Amygdala (tissue), 56 donors: ENCODE measurements around the gene CACNA2D3.

Experiments
- DNase-seq, 56 donors: peaks; one replicate each; lab custom pipeline; 2025; lab: John Stamatoyannopoulos, UW

CACNA2D3 gene

DNA sequence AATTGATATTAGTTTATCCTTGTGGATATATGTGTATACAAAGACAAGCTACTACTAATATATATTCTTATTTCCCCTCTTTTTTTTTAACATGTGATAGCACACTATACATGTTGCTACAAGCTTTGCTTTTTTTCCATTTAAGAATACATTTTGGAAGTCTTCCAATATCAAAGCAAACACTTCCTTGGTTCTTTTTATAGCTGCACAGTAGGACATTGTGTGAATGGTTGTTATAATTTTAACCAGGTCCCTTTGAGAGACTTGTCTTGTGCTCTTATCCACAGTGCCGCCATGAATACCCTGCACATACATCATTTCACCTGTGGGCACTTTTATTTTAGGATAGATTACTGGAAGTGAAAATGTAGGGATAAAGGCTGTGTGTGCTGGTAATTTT lies 88.7 kb downstream of the CACNA2D3 start:
- no peak for DNase-seq

DNA sequence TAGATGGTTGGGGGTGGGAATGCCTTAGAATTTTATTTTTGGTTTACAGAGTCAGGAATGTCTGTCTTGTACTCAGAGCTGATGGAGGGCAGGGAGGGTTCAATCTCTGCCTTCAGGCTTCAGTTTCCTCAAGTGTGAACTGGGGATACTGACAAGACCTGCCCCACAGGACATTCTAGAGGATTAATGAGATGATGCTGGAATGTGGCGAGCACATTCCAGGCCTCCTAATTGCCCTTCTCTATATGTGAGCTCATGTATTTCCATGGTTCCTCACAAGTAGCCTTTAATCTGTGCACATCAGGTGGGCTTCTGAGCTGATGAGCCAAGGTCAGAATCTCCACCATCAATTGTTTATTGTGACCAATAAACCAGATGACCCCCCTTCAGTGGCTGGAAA lies 90.4 kb downstream of the CACNA2D3 start:
- DNase-seq, result no peak

DNA sequence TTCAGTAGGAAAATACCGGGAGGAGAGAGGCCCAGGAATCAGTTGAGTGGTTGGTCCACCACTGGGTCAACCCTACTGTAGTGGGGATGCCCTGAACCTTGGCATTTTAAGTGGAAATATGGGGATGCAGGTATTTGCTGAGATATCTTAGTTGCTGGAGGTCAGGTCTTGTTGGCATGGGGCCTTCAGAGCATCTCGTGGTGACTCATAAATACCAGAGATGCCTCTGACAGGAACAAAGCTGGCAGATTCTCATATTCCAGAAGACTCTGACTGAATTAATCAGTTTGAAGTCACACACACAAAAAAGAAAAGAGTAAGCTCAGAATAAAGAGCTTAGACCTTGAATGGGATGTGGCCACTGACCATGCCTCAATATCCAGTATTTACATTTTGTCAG lies 91.6 kb downstream of the CACNA2D3 start:
- no peak for DNase-seq

DNA sequence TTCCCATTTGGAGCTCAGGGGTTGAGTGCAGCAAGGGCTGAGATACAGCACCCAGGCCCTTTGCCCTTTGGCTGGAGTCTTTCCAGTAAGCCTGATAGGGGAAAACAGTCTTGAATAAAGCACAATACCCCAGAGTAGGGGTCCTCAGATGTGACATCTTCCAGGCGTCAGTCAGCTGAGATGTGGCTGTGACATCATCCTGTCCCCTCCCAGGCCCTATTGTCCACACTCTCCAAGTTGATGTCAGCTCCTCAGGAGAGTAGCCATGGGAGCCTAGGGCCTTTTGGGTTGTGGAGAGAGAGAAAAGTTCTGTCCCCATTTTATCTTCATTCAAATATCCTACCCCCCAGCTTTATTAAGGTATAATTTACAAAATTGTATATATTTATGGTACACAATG lies 92.5 kb downstream of the CACNA2D3 start:
- no peak for DNase-seq

DNA sequence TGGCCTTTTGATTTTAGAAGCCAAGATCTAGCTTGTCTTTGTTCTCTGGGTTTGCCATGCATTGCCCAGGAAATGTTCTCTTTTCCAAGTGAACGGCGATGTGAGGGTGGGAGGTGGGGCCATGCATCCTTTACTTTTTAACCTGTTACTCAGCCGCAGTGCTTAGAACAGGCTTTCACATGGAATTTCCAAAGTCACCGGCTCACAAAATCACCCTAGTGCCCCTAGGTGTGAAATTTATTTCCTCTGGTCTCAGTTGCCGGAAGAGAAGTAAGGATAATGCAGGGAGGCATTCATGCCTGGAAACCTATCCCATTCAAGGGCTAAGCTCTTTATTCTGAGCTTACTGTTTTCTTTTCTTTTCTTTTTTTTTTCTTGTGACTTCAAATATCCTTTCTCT lies 93.2 kb downstream of the CACNA2D3 start:
- DNase-seq, result no peak

DNA sequence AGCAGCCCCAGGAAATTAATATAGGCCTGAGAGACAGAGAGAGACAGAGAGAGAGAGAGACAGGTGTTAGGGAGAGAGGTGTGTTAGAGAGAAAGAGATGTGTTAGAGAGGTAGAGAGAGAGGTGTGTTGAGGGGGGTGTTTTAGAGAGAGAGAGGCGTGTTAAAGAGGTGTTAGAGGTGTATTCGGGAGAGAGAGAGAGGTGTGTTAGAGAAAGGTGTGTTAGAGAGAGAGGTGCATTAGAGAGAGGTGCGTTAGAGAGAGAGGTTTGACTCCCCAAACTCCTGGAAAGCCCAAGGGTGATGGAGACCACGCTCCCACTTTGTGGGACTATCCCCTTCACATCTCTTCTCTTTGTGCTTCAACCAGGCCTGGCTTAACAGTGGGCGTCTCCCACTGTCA lies 95.5 kb downstream of the CACNA2D3 start:
- no peak for DNase-seq

DNA sequence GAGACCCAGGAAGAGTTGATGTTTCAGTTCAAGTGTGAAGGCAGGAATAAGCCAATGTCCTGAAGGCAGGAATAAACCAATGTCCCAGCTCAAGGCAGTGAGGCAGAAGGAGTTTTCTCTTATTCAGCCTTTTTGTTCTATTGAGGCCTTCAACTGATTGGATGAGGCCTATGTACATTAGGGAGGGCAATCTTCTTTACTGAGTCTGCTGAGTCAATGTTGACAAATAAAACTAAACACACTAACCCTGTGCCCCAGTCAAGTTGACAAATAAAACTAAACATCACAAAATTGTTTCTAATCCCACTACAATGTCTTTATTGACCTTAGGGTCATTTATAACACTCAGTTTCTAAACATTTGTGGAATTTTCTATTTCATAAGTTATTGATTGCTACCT lies 100.0 kb downstream of the CACNA2D3 start:
- no peak for DNase-seq

DNA sequence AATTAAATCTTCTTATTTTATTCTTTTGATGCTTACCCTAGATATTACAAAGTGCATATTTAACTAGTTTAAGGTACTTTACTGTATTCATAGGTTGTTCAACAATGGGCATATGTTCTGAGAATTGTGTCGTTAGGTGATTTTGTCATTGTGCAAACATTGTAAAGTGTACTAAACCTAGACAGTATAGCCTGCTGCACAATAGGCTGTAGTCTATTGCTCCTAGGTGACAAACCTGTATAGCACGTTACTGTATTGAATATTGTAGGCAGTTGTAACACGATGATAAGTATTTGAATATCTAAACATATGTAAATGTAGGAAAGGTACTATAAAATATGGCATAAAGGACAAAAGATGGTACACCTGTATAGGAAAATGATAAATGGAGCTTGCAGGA lies 100.7 kb downstream of the CACNA2D3 start:
- DNase-seq, result no peak

DNA sequence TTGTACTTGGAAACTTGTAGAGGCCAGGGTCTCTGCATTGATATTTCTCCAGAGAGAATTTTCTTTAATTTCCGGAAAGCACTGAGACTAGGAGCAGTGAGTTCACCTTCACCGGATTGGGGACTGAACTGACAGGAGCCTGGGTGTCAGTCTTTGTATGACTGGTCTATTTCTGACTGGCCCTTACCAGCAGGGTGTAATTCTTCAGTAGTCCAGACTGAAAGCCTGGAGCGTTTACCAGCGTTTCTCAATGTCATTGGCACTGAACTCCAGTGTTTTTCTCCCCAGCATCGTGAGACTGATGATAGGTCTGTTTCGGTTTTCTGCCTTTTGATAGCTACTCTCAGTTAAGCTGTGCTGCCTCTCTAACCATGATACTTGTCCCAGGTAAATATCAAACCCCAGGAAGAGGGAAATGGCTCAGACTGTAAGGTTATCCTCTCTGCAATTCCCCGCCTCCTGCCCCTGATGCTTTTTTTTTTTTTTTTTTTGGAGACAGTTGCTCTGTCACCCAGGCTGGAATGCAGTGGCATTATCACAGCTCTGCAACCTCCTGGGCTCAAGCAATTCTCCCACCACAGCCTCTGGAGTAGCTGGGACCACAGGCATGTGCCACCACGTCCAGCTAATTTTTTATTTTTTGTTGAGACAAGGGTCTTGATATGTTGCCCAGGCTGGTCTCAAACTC lies 103.6 kb downstream of the CACNA2D3 start:
- DNase-seq, result no peak

DNA sequence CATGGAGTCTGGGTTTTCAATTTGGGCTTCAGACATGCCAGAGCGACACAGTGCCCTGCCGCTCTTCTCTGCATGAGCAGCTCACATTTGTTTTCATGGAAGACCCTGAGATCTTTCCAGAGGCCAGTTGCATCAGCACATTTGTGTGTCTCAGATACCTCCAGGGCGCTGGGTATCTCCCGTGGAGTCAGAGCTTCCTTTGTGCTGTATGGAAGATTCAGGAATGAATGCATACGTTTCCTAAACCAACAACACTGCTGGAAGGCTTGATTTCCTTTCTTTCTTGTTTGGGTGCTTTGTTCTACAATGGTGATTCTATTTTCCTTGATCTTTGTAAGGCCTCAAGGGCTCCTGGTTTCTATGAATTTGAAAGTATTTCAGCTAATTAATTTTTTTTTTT lies 106.5 kb downstream of the CACNA2D3 start:
- DNase-seq, result no peak

DNA sequence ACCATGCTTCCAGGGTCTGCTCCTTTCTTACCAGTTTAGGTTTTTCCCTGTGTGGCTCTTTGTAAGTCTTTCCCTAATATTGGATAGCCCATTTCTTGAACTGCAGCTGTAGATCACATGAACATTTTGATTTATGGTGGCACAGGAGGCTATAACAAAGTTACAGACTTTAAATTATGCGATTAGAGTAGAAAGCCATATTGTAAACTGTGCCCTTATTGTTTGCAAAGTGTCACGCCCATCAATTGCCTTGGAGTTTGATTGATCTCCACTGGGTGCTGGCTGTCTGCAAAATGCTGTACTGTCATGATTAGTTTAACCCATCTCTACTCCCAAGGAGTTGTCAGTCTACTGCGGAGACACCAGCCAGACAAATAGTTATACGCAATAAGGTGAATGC lies 110.3 kb downstream of the CACNA2D3 start:
- no peak for DNase-seq

DNA sequence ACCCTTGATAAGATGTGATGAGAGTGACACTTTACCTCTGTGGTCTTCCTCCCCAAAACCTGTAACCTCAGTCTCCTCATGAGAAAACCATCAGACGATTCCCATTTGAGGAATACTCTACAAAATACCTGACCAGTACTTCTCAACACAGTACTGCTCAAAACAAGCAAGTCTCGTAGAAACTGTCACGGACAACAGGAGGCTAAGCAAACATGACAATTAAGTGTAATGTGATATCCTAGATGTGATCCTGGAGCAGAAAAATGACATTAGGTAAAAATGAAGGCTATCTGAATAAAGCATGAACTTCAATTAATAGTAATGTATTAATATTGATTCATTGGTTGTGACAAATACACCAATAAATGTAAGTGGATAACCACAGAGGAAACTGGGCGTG lies 113.6 kb downstream of the CACNA2D3 start:
- no peak for DNase-seq

DNA sequence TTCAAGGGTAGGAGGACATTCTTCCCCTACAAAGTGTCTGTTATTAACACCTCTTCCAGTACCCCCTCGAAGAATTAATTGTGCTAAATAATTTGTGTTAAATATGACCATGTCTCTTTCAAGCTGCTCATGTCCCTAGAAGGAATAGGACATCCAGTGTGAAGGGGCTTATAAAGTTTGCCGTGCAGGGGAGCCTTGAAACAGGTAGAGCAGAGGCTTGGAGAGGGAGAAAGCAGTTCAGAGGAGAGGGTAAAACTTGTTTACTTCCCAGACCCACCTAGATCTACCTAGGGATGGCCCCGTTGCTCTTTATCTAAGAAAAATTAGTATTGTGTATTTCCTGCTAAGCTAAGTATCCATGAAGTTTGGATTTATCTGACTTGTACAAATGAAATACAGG lies 114.8 kb downstream of the CACNA2D3 start:
- DNase-seq, result no peak

DNA sequence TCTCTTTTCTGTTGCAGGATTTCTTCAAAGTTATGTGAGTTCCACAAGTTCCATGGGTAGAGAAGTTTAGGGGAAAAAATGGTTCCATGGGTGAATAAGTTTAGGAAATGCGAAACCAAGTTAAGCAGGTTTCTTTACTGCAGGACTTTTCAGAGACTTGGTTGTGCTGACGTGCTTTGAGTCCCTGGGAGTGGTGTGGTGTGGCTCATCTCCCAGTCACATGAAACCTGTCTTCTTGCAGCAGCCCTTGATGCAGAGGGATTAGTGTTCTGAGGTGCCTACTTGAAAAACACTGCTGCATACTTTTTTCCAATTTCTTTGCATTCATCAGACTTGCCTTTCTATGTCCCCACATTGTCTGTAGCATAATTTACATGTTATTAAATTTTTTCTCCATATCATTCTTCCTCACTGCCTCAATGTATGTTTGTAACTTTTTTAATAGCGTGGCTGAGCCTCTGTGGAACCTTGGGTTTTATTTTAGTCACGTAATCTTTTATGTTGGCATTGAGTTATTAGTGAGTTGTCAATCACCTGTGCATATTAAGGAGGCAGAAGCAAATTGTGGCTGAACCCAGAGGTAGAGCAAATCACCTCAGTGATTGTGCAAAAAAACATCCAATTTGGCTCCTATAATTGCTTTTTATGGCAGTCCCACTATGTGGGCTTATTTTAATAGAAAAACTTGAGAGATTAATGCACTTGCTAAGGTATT lies 115.6 kb downstream of the CACNA2D3 start:
- no peak for DNase-seq

DNA sequence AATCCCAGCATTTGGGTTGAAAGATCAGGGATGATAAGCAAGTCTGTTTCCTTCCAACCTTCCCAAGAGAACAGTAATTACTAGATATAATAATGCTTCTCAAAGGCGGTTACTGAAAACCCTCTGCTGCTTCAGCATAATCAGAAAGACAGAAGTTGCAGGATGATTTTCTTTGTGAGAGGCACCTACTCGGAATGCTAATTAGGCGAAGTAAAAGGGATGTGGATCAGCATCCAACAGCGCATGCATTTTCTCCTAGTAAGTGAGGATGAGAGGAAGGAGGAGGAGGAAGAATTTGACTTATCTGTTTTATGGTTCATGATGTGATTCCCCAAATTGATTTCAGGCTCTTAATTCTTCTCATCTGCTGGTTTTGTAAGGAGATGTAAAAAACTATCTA lies 118.0 kb downstream of the CACNA2D3 start:
- no peak for DNase-seq

DNA sequence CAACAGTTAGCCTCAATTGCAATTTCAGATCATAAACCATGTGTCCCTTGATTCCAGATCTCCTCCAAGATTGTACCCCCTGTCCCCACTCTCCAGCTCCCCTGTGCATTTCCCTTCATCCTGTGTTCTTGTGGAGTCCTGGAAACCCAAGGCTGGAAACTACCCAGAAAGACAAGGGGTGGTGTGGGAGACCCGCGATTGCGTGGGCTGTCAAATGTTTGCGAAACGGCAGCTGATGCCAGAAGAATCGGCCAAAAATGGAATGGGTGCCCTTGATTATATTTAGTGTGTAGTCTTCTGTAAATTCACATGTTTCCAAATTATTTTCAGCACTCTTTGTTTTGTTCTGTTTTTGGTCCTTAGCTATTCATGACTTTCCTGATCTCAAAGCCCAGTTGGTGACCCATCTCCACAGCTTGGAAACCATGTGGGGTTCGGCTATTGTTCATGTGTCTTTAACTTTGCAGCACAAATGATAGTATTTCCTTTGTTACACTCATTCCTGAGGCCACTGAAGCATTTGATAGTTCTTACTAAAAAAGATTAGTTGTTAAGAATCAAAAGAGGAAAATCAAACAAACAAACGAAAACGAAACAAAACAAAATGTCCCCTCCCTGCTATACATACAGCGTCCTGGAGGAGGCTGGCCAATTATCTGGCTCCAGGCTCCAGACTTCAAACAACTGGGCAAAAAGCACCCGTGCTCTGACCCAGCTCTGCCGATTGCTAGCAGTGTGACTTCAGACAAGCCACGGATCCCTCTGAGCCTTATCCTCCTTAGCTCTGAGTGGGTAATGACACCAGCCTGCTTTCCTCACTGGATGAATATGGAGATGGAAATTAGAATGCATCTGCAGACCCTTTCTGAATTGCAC lies 120.9 kb downstream of the CACNA2D3 start:
- DNase-seq, result peak in 8 of 56 donors; percentile 6 to 24 (median 10)

DNA sequence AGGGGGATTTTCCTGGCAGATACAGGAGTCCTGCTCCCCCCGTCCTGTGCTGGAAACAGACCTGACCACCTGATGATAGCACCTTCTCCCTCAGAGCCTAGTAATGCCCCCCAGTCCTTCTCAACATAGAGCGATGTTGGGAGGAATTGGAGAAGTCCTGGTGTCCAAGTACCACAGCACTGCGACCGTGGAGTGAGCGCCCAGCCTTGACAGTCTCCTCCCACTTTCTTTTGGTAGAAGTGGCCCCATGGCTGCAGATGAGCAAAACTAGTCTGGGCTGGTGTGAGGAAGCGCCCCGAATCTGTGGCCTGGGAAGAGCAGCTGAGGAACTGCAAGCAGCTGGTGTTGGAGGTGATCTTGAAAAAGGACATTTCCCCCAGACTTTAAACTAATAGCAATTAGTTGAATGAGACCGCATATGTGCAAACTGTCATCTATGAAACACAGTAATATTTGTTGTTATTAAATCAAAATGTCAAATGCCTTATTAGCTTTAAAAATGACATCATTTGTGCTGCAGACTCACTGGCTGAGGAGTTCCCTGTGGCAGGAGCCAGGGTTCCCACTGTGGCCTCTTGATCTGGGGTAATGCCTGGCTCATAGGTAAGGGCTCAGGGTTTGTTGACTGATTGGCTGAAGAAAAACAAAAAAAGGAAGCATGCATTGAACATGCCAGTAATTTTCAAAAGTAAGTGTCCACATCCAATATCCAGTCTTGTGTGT lies 121.8 kb downstream of the CACNA2D3 start:
- no peak for DNase-seq

DNA sequence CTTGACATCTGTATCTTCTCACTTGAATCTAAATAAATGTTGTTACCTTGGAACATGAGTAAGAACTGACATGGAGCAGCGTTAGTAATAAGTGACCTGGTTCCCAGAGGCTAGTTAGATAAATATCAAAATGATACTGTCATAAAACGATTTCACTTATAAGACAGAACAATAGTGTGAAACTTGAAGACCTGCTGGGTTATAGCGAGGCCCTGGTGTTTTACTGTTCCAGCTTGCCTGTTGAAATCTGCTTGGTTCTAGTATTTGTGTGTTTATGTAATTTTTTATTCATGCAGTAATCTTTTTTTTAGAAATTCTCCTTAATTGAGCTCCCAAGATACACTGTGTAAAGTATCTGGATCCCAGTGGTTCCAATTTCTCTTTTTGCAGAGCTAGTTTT lies 129.4 kb downstream of the CACNA2D3 start:
- DNase-seq, result no peak

DNA sequence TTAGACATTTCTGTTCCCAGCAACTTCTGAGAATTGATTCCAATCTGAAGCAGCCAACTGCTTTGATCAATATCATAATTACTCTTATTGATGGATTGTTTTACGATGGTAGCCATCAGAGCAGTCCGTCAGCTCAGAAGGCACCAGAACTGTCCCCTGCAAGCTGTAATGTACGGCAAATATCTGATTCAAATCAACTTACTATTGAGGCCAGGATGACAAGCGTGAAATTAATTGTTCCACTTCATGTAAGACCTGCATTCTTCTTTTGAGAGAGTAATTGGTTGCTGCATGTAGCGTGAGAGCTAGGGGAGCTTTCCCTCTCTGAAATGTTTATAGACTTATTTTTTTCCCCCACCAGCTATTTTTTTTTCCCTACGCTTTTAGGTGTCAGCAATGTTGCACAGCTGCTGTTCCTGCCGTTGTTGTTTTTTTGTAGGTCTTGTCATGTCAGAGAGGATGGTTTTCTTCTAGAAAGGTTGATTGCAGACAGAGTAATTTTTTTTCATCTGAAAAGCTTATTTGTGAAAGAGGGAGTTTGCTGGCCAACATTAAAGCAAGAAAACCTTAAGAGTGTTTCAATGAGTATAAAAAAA lies 134.9 kb downstream of the CACNA2D3 start:
- DNase-seq, result no peak

DNA sequence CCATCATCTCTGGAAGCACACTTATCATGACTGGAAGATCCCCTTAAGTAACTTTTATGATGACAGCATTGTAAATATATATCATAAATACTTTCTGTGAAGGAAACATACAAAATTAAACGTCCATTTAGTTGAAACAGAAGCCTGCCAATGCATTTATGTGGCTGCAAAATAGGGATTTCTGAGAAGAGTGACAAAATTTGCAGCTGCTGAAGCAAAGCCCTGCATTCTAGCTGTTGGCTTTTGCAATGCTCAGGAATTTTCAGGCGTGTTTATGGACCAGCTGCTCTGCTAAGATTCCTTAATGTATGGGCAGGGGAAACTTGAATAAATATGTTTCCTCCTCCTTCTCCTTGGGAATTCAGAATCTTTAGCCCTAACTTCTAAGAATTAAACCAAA lies 137.3 kb downstream of the CACNA2D3 start:
- no peak for DNase-seq
